ENCODE data around the gene MED12L. TPM values are rescaled to one million over a fixed set of nuclear protein-coding genes. Genes with fewer than 3 reads are reported as not detected.

Gene MED12L
- total and polyA plus RNA-seq, 12 donors: 0.03 to 4.5 (median 0.71) TPM

- intact Hi-C loops (cut with DNase I): no loop called here
- no peak overlapping the region for H3K4me3 ChIP-seq
- 56 to 57% methylated on average over 2 of the region's 2 CpGs for WGBS, 2 donors
- H3K27me3 ChIP-seq: no peaks in the 10 kb centered on the region
- H3K9me3 ChIP-seq: no peaks in the 10 kb centered on the region
- no peak overlapping the region for H3K27ac ChIP-seq
- peaks cover 0 to 6% (median 0%) of the 10 kb centered on the region in 9 donors for H3K4me1 ChIP-seq
- ATAC-seq (no peak), DNase-seq (no peak)
- H3K36me3 ChIP-seq: no peaks in the 10 kb centered on the region
- no peak for TF ChIP-seq CTCF (IDR thresholded peaks at IDR 0.05)
Observed at GRCh38 chr3:151297429-151297828, 212.0 kb downstream of the MED12L start.

- H3K4me1 ChIP-seq: peaks cover 0 to 6% (median 0%) of the 10 kb centered on the region in 9 donors
- H3K4me3 ChIP-seq: no peak overlapping the region
- H3K27ac ChIP-seq: no peak overlapping the region
- no peak for TF ChIP-seq CTCF (IDR thresholded peaks at IDR 0.05)
- DNase-seq (no peak), ATAC-seq (no peak)
- H3K27me3 ChIP-seq: no peaks in the 10 kb centered on the region
- intact Hi-C loops (cut with DNase I): no loop called here
- WGBS, 2 donors: 87 to 88% methylated on average over 2 of the region's 2 CpGs
- no peaks in the 10 kb centered on the region for H3K9me3 ChIP-seq
- H3K36me3 ChIP-seq: no peaks in the 10 kb centered on the region
Observed at GRCh38 chr3:151299006-151299405, 213.5 kb downstream of the MED12L start.

GRCh38 chr3:151300539-151300938, 215.1 kb downstream of the MED12L start:
- intact Hi-C loops (cut with DNase I): no loop called here
- no peak overlapping the region for H3K4me3 ChIP-seq
- 72 to 93% methylated on average over 1 of the region's 1 CpG for whole genome bisulfite sequencing, 2 donors
- ATAC-seq: no peak
- no peaks in the 10 kb centered on the region for H3K27me3 ChIP-seq
- DNase-seq: no peak
- H3K36me3 ChIP-seq: no peaks in the 10 kb centered on the region
- H3K4me1 ChIP-seq: peaks cover 0 to 11% (median 0%) of the 10 kb centered on the region in 9 donors
- no peaks in the 10 kb centered on the region for H3K9me3 ChIP-seq
- no peak overlapping the region for H3K27ac ChIP-seq
- TF ChIP-seq CTCF (IDR thresholded peaks at IDR 0.05): no peak

DNA sequence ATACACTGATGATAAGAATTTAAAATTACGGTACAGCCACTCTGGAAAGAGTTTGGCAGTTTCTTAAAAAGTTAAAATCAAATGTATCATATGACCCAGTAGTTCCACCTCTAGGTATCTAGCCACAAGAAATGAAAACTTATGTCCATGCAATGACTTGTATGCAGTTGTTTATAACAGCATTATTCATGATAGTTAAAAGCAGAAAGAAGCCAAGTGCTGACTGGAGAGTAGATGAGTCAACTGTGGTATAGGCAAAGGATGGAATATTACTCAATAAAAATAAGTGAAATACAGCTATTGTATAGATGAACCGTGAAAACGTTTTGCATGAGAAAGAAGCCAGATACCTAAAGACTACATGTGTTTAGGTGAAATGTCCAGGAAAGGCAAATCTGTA, 216.3 kb downstream of the MED12L start:
- H3K9me3 ChIP-seq: no peaks in the 10 kb centered on the region
- H3K4me3 ChIP-seq: no peak overlapping the region
- TF ChIP-seq CTCF (IDR thresholded peaks at IDR 0.05): no peak
- no peaks in the 10 kb centered on the region for H3K36me3 ChIP-seq
- peaks cover 0 to 13% (median 0%) of the 10 kb centered on the region in 9 donors for H3K4me1 ChIP-seq
- no peaks in the 10 kb centered on the region for H3K27me3 ChIP-seq
- ATAC-seq (no peak), DNase-seq (no peak)
- 86 to 91% methylated on average over 3 of the region's 3 CpGs for WGBS, 2 donors
- intact Hi-C loops (cut with DNase I): no loop called here
- no peak overlapping the region for H3K27ac ChIP-seq

Data from heart right ventricle (tissue), 16 donors.